Occipital lobe (tissue), 2 donors: Measurements from ENCODE around the gene ZYG11B. TPM values are rescaled to one million over a fixed set of nuclear protein-coding genes. Genes with fewer than 3 reads are reported as not detected.
"Not testable (repeated sequence)": the region's sequence is repeated elsewhere in the genome, so short reads cannot be mapped to it uniquely, and the experiment has no call there.

Experiments
- DNase-seq: peaks from one replicate; lab custom pipeline; 2025; lab: John Stamatoyannopoulos, UW
- total RNA-seq: library from RNA; depleted of rRNA; stranded (reverse); fragments of >200 nt; gene quantifications from one replicate; pipeline ENCODE4 v1.2.3, GENCODE V29; 2014

The ZYG11B gene
- total RNA-seq, 1 donor from 2014 or later: 162 TPM

- DNase-seq: no peak
Observed at GRCh38 chr1:52751589-52752483, 25.6 kb downstream of the ZYG11B start.

GRCh38 chr1:52752484-52752826 is 26.2 kb downstream of the ZYG11B start:
- DNase-seq: no peak

GRCh38 chr1:52753169-52753568 is 26.9 kb downstream of the ZYG11B start:
- DNase-seq: no peak

- DNase-seq: no peak
Observed at GRCh38 chr1:52756020-52756419, 29.8 kb downstream of the ZYG11B start.

- DNase-seq: no peak
Observed at GRCh38 chr1:52759908-52760307, 33.7 kb downstream of the ZYG11B start.

GRCh38 chr1:52767596-52768280 is 41.5 kb downstream of the ZYG11B start:
- DNase-seq: no peak

GRCh38 chr1:52769346-52770033 is 43.2 kb downstream of the ZYG11B start:
- no peak for DNase-seq

GRCh38 chr1:52771384-52771783 is 45.1 kb downstream of the ZYG11B start:
- no peak for DNase-seq

- no peak for DNase-seq
Observed at GRCh38 chr1:52786148-52786547, 59.9 kb downstream of the ZYG11B start.

- DNase-seq: not testable (repeated sequence)
Observed at GRCh38 chr1:52790429-52790828, 64.2 kb downstream of the ZYG11B start.

- DNase-seq: no peak
Observed at GRCh38 chr1:52792036-52792435, 65.8 kb downstream of the ZYG11B start.

GRCh38 chr1:52793717-52794116 is 67.5 kb downstream of the ZYG11B start:
- not testable (repeated sequence) for DNase-seq

- DNase-seq: no peak
Observed at GRCh38 chr1:52795464-52795863, 69.2 kb downstream of the ZYG11B start.

GRCh38 chr1:52798331-52798730 is 72.1 kb downstream of the ZYG11B start:
- no peak for DNase-seq

- no peak for DNase-seq
Observed at GRCh38 chr1:52801011-52801410, 74.8 kb downstream of the ZYG11B start.

GRCh38 chr1:52804083-52804482 is 77.8 kb downstream of the ZYG11B start:
- DNase-seq: not testable (repeated sequence)

- DNase-seq: no peak
Observed at GRCh38 chr1:52814465-52814864, 88.2 kb downstream of the ZYG11B start.

GRCh38 chr1:52820830-52821229 is 94.6 kb downstream of the ZYG11B start:
- DNase-seq: not testable (repeated sequence)

GRCh38 chr1:52825868-52826267 is 99.6 kb downstream of the ZYG11B start:
- no peak for DNase-seq

GRCh38 chr1:52834798-52835197 is 108.5 kb downstream of the ZYG11B start:
- no peak for DNase-seq

GRCh38 chr1:52836035-52836434 is 109.8 kb downstream of the ZYG11B start:
- DNase-seq: no peak

GRCh38 chr1:52839175-52839574 is 112.9 kb downstream of the ZYG11B start:
- not testable (repeated sequence) for DNase-seq
